ENCODE measurements around the gene POLR3E. TPM values are rescaled to one million over a fixed set of nuclear protein-coding genes. Genes with fewer than 3 reads are reported as not detected.

Gene POLR3E
- total RNA-seq, 1 experiment from 2014 or later, result 65.0 TPM

- Histone ChIP-seq H3K79me2 (ENCODE audit: insufficient read depth, low read length) (peaks cover 54% of the 10 kb centered on the region), H3K4me2 (ENCODE audit: low read length) (peak overlapping the region; percentile 95), H3K4me3 (replicated peaks in 1 of 2; ENCODE audit: low read depth in 1 of 2, low read length in 2 of 2) (peak overlapping the region; percentile 57 to 75), H3K27me3 (ENCODE audit: insufficient read depth, low read length) (no peaks in the 10 kb centered on the region), H3K36me3 (ENCODE audit: control insufficient read depth in 1 of 2, insufficient read depth in 2 of 2, low read length in 2 of 2) (no peaks in the 10 kb centered on the region), H3K9me2 (ENCODE audit: insufficient read depth) (no peaks in the 10 kb centered on the region), H3K4me1 (ENCODE audit: control insufficient read depth in 1 of 2, insufficient read depth in 2 of 2, low read length in 2 of 2) (peaks cover 38 to 52% of the 10 kb centered on the region in 2 experiments), H4K20me1 (ENCODE audit: insufficient read depth) (peaks cover 4% of the 10 kb centered on the region; the same call in 1 of the 2 replicates), H3K9ac (ENCODE audit: low read length) (peak overlapping the region; percentile 85), H2AFZ (ENCODE audit: low read depth, low read length, poor library complexity, severe bottlenecking) (no peak overlapping the region), H3K27ac (ENCODE audit: low read depth, low read length) (peak overlapping the region; percentile 84), H3K9me3 (ENCODE audit: control insufficient read depth in 1 of 2, insufficient read depth in 1 of 2, low read depth in 1 of 2, low read length in 2 of 2) (no peaks in the 10 kb centered on the region)
- ChIA-PET CTCF (no interaction called here), POLR2A (interaction anchor here (0.8 kb wide), 1 partner anchor 24 kb away, joined by 4 read pairs; no protein-coding TSS in a partner anchor), RAD21 (ENCODE audit: low non-redundant PET in 1 of 2, low total read pairs in 2 of 2, uncharacterized antibody in 2 of 2, unreplicated experiment in 2 of 2) (no interaction called here)
- no TSS peak for BruUV-seq (replicated peaks)
- TF ChIP-seq MAX (IDR thresholded peaks at IDR 0.05), result 0 out of 2 replicates have a peak, but pooled peaks have one; percentile 6
- TF ChIP-seq ZFX (IDR thresholded peaks at IDR 0.05), result peak; percentile 86
- TF ChIP-seq REST (IDR thresholded peaks at IDR 0.05; ENCODE audit: low read depth), result no peak
- no peak for TF ChIP-seq YY1 (IDR thresholded peaks at IDR 0.05; ENCODE audit: extremely low read depth, insufficient replicate concordance, low read depth, low read length)
- TF ChIP-seq EZH2 (IDR thresholded peaks at IDR 0.05), result no peak
- TF ChIP-seq SRF (IDR thresholded peaks at IDR 0.05; ENCODE audit: low read depth), result no peak
- no peak for TF ChIP-seq TCF7L2 (IDR thresholded peaks at IDR 0.05; ENCODE audit: borderline replicate concordance, extremely low read depth, insufficient read depth, insufficient read length)
- intact Hi-C loops (cut with micrococcal nuclease), result no loop called here
- ATAC-seq, result peak; percentile 21
- no peak for DNase-seq (ENCODE audit: low read depth, low spot score)
Observed at GRCh38 chr16:22373662-22374310, 76.6 kb downstream of the POLR3E start.
